Osteoblast (primary cell): Measurements from ENCODE around the gene MAPT. TPM values are rescaled to one million over a fixed set of nuclear protein-coding genes. Genes with fewer than 3 reads are reported as not detected.

ENCODE experiments used
- DNase-seq: peaks from one replicate; pipeline ENCODE4 v3.0.0; 2011; ENCODE audit warnings: low spot score, mixed read lengths; ENCODE audit not compliant: insufficient read length; ENCODE audit errors: missing footprints
- H2AFZ ChIP-seq: 2 replicates; pipeline ENCODE4 v1.6.0; 2011; ENCODE audit warnings: mild to moderate bottlenecking, low read length
- H3K27ac ChIP-seq: 2 replicates; pipeline ENCODE4 v1.5.1; 2011; ENCODE audit warnings: mild to moderate bottlenecking, low read depth, low read length, moderate library complexity
- H3K27me3 ChIP-seq: 2 replicates; pipeline ENCODE4 v1.6.0; 2012; ENCODE audit warnings: mild to moderate bottlenecking, control low read depth, inconsistent platforms, low read length, moderate library complexity; ENCODE audit not compliant: insufficient read depth
- H3K36me3 ChIP-seq: 2 replicates; pipeline ENCODE4 v1.5.1; 2011; ENCODE audit warnings: mild to moderate bottlenecking, low read length, control low read depth, moderate library complexity; ENCODE audit not compliant: insufficient read depth
- H3K4me1 ChIP-seq: 2 replicates; pipeline ENCODE4 v1.5.1; 2011; ENCODE audit warnings: mild to moderate bottlenecking, low read length, control low read depth, moderate library complexity; ENCODE audit not compliant: insufficient read depth
- H3K4me2 ChIP-seq: 2 replicates; pipeline ENCODE4 v1.6.0; 2011; ENCODE audit warnings: mild to moderate bottlenecking, low read length; ENCODE audit not compliant: insufficient read depth
- H3K4me3 ChIP-seq: fragments of 200-600 bp; sonication (generic); 3 replicates; pipeline ENCODE4 v1.5.1; 2012; ENCODE audit warnings: mild to moderate bottlenecking, low read length, inconsistent platforms; ENCODE audit not compliant: insufficient read depth
- H3K79me2 ChIP-seq: 2 replicates; pipeline ENCODE4 v1.6.0; 2012; ENCODE audit warnings: mild to moderate bottlenecking, low read length, control low read depth, inconsistent platforms; ENCODE audit not compliant: insufficient read depth
- H3K9me3 ChIP-seq: 2 replicates; pipeline ENCODE4 v1.5.1; 2011; ENCODE audit warnings: low read depth, low read length, control low read depth
- H4K20me1 ChIP-seq: 2 replicates; pipeline ENCODE4 v1.6.0; 2012; ENCODE audit warnings: mild to moderate bottlenecking, low read length, control low read depth; ENCODE audit not compliant: insufficient read depth
- CTCF ChIP-seq: IDR thresholded peaks from 2 replicates; pipeline ENCODE4 v1.5.1; 2011; ENCODE audit warnings: mild to moderate bottlenecking, low read depth, low read length, moderate library complexity; ENCODE audit errors: extremely low read depth
- total RNA-seq: library from RNA; depleted of rRNA; stranded (reverse); fragments of >200 nt; gene quantifications from 2 replicates; pipeline ENCODE4 v1.2.3, GENCODE V29; 2012

Gene MAPT
- total RNA-seq, 1 donor: 0.36 TPM

DNA sequence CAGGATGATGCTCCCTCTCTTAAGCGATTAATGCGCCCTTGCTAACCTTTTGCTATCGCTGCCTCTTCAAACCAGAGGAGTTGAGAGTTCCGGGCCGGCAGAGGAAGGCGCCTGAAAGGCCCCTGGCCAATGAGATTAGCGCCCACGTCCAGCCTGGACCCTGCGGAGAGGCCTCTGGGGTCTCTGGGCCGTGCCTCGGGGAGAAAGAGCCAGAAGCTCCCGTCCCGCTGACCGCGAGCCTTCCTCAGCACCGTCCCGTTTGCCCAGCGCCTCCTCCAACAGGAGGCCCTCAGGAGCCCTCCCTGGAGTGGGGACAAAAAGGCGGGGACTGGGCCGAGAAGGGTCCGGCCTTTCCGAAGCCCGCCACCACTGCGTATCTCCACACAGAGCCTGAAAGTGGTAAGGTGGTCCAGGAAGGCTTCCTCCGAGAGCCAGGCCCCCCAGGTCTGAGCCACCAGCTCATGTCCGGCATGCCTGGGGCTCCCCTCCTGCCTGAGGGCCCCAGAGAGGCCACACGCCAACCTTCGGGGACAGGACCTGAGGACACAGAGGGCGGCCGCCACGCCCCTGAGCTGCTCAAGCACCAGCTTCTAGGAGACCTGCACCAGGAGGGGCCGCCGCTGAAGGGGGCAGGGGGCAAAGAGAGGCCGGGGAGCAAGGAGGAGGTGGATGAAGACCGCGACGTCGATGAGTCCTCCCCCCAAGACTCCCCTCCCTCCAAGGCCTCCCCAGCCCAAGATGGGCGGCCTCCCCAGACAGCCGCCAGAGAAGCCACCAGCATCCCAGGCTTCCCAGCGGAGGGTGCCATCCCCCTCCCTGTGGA, 88.6 kb downstream of the MAPT start:
- Histone ChIP-seq H3K27ac (no peak overlapping the region), H3K36me3 (no peaks in the 10 kb centered on the region), H4K20me1 (no peaks in the 10 kb centered on the region), H3K4me3 (no peak overlapping the region), H3K79me2 (no peaks in the 10 kb centered on the region), H2AFZ (no peak overlapping the region), H3K4me2 (no peak overlapping the region), H3K4me1 (no peaks in the 10 kb centered on the region), H3K9me3 (no peaks in the 10 kb centered on the region), H3K27me3 (peaks cover 19% of the 10 kb centered on the region)
- TF ChIP-seq CTCF: no peak
- no peak for DNase-seq

DNA sequence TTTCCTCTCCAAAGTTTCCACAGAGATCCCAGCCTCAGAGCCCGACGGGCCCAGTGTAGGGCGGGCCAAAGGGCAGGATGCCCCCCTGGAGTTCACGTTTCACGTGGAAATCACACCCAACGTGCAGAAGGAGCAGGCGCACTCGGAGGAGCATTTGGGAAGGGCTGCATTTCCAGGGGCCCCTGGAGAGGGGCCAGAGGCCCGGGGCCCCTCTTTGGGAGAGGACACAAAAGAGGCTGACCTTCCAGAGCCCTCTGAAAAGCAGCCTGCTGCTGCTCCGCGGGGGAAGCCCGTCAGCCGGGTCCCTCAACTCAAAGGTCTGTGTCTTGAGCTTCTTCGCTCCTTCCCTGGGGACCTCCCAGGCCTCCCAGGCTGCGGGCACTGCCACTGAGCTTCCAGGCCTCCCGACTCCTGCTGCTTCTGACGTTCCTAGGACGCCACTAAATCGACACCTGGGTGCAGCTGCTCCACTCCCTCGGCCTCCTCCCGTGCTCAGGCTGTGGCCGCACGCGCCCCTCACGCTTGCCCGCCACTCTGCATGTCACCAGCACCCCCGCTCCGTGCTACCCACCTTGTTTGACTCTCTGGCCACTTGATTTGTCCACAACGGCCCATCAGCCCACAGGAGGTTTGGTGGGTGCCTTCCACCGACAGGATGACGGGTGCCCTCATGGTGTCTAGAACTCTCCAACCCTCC, 89.4 kb downstream of the MAPT start:
- TF ChIP-seq CTCF: no peak
- Histone ChIP-seq H3K27ac (no peak overlapping the region), H3K27me3 (peaks cover 19% of the 10 kb centered on the region), H4K20me1 (no peaks in the 10 kb centered on the region), H3K79me2 (no peaks in the 10 kb centered on the region), H3K4me2 (no peak overlapping the region), H2AFZ (no peak overlapping the region), H3K4me1 (no peaks in the 10 kb centered on the region), H3K4me3 (no peak overlapping the region), H3K9me3 (no peaks in the 10 kb centered on the region), H3K36me3 (no peaks in the 10 kb centered on the region)
- DNase-seq: peak; percentile 62

GRCh38 chr17:45984368-45984767, 90.0 kb downstream of the MAPT start:
- Histone ChIP-seq H3K4me1 (no peaks in the 10 kb centered on the region), H3K4me3 (no peak overlapping the region), H3K79me2 (no peaks in the 10 kb centered on the region), H3K36me3 (no peaks in the 10 kb centered on the region), H3K9me3 (no peaks in the 10 kb centered on the region), H3K27ac (no peak overlapping the region), H2AFZ (no peak overlapping the region), H3K4me2 (no peak overlapping the region), H3K27me3 (peaks cover 18% of the 10 kb centered on the region), H4K20me1 (no peaks in the 10 kb centered on the region)
- DNase-seq: peak; percentile 51
- no peak for TF ChIP-seq CTCF

- no peaks in the 10 kb centered on the region for H3K9me3 ChIP-seq
- H3K4me2 ChIP-seq: no peak overlapping the region
- no peaks in the 10 kb centered on the region for H3K4me1 ChIP-seq
- no peaks in the 10 kb centered on the region for H3K36me3 ChIP-seq
- no peak for TF ChIP-seq CTCF
- DNase-seq: no peak
- H3K79me2 ChIP-seq: no peaks in the 10 kb centered on the region
- peaks cover 16% of the 10 kb centered on the region for H3K27me3 ChIP-seq
- H4K20me1 ChIP-seq: no peaks in the 10 kb centered on the region
- H3K4me3 ChIP-seq: no peak overlapping the region
- no peak overlapping the region for H3K27ac ChIP-seq
- H2AFZ ChIP-seq: no peak overlapping the region
Measured at GRCh38 chr17:45985447-45985846, 91.1 kb downstream of the MAPT start.
